Inflammatory macrophage treated with lipopolysaccharide for 1 hour (primary cell): ENCODE data around the gene CD3E.
"Not testable (repeated sequence)": the region's sequence is repeated elsewhere in the genome, so short reads cannot be mapped to it uniquely, and the experiment has no call there.

Source experiments
- DNase-seq, 2 donors: peaks; one replicate each; pipeline ENCODE4 v3.0.0-alpha.2; 2020 to 2022

The CD3E gene

DNA sequence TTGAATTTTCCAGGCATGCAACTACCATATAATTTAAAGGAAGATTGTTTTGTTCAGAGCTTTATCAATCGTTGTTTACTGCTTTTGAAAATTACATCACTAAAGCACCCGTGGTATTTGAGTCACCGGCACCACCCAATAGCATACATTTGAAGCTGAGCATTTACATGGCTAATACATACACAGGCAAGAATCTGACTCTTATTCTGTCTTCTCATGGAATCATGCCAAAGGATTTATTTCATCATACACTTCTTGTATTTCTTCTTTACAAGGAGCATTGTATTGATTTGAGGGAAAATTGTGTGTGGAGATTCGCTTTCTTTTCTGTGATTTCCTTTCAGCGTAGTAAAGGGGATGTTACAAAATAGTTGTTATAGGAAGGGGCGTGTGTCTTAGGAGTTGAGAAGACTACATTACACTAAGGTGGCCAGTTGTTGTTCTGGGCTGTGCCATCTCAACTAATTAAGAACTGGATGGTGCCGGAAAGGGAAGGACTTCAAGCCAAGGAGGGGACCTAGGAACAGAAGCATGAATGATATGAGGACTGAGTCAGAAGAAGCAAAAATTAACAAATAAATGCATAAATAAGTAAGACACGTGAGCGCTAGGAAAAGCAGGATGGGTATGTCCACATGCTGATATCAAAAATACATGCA, 12.9 kb upstream of the CD3E start:
- DNase-seq, result peak; percentile 80 to 89

DNA sequence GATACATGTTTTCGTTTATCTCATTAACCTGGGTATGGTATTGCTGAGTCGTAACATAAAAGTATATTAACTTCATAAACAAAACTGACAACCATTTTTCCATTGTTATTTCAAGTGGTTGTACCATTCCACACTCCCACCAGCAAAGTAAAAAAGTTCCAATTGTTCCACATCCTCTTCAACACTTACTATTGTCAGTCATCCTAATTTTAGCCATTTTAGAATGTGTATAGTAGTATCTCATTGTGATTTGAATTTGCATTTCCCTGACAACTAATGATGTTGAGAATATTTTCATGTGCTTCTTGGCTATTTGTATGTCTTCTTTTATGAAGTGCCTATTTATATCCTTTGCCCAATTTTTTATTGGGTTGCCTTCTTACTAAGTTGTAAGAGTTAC, 10.5 kb upstream of the CD3E start:
- no peak for DNase-seq

DNA sequence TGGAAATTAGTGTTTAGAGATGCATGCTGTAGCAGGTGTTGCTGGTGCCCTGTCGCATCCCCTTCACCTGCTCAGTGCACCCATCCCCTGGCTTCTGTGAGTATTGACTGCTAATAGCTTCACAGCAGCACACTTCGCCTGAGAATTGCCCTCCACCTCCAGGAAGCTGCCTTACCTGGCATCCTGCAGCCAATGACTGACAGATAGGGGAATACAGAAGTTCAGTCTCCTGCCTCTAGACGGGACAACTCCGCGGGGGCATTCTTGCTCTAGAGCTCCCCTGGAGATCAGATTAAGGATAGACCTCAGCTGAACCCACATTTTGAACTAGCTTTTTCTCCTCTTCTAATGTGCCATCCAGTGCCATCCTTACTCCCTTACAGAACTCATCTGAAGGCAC, 9.3 kb upstream of the CD3E start:
- peak in 1 of 2 donors; percentile 12 for DNase-seq

DNA sequence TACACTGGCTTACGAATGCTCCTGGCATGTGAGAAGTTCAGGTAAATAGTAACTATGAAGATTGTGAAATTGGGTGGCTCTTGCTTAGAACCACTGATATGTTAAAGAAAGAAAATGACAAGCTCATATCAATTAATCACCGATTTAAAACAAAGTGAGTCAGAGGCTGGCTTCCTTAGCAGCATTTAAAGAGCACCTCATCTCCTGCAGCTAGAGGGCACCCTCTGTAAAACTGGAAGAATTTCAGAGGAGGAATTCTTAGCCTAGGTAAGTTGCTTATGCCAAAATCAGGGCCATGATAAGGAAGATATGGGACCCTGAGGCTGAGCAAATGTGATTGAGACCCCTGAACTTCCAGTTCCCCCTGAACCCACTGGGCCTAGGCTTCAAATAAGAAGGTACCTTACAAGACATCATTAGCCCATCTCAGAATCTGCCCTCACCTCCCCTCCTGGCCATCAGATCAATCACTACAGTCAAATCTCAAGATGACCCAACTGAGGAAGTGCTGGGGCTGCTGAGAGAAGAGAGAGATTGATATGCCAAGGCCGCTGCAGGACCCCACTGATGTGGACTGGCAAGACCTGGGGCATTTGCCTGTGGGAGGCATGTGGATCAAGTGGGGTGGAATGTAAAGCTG, 8.6 kb upstream of the CD3E start:
- DNase-seq, result peak; percentile 24 to 51

DNA sequence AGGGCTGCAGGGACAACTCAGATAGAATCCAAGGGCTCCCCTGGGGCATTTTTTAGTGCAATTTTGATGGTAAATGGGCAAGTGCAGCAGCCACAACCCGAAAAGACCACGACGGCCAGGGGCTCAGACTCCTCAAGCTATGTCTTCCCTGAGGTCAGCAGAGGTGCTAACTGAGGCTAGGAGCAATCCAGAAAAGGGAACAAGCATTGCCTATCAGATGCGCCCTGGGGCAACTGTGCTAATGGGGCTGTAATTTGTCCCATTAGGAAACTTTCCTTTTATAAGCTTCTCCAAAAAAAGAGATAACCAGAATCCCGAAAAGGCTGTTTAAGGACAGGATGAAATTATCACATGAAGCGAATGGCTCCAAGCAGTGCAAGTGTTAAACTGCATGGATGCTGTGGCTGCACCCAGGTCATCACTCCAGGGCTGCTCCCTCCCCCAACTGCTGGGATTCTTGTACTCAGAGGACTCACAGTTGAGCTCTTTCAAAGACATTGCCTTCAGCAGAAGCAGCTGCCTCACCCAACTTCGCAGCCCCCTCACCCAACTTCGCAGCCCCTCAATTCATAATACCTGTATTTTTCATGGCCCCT, 2.8 kb upstream of the CD3E start:
- no peak for DNase-seq

GRCh38 chr11:118304227-118304567, 333 bp upstream of the CD3E start:
- no peak for DNase-seq

DNA sequence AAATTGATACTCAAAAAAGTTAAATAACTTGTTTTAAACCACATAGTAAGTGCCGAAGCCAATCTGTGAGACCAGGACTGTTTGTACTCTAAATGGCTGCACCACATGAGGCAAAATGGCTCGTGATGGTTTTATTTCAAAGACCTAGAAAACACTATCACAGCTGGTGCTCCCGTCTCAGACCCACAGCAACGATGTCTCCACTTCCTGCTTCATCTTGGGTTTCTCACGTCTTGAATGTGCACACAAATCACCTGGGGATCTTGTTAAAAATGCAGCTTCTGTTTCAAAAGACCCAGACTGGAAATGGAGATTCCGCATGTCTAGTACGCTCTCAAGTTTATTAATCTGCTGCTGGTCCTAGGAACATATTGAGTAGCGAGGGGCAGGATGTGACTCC, 1.2 kb downstream of the CD3E start:
- no peak for DNase-seq

DNA sequence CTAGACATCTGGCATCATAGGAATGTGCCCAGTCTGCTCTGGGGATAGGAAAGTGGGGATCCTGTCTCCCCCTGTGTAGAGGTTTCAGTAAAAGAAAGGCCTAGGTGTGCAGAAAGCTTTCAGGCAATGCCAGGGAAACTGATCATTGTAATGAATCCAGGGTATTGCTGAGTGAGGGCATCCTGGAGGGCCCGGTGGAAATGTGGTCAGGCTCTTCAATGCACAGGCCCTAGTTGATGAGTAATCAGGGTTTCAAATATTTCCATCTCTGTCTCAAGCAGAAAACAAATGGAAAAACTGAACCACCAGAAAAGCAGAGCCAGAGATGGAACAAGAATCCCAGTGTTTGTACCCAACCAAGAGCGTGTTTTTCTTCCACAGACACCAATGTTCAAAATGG, 2.0 kb downstream of the CD3E start:
- no peak for DNase-seq

GRCh38 chr11:118308995-118309528, 4.5 kb downstream of the CD3E start:
- not testable (repeated sequence) for DNase-seq

GRCh38 chr11:118310271-118310670, 5.7 kb downstream of the CD3E start:
- DNase-seq, result no peak

GRCh38 chr11:118310781-118311485, 6.4 kb downstream of the CD3E start:
- no peak for DNase-seq

- no peak for DNase-seq
Observed at GRCh38 chr11:118311518-118311917, 7.0 kb downstream of the CD3E start.

DNA sequence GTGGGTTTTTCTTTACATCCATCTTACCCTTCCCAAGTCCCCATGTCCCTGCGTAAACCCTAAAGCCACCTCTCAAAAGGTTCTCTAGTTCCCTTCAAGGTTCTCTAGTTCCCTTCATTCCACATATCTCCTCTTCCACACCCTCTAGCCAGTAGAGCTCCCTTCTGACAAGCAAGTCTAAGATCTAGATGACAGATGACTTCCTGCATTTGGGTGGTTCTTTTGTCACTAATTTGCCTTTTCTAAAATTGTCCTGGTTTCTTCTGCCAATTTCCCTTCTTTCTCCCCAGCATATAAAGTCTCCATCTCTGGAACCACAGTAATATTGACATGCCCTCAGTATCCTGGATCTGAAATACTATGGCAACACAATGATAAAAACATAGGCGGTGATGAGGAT, 7.8 kb downstream of the CD3E start:
- DNase-seq, result no peak

GRCh38 chr11:118313242-118313641, 8.7 kb downstream of the CD3E start:
- no peak for DNase-seq

DNA sequence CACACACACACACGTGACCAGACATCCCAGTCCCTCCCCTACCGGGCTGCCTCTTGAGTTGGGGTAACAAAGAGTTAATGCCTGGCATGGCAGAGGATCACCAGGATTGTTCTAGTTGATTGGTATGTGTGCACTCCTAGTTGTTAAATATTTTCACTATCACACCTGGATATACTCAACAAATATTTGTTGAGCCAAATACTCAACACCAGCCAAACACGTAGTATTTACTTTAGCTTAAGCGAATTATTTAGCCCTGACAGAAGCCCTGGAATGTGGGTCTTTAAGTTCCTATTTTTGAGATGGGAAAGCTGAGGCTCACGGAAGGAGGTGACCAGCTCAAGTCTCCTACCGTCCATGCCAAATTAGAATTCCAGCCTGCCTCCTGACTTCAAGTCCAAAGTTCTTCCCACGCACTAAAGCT, 10.5 kb downstream of the CD3E start:
- DNase-seq, result no peak

DNA sequence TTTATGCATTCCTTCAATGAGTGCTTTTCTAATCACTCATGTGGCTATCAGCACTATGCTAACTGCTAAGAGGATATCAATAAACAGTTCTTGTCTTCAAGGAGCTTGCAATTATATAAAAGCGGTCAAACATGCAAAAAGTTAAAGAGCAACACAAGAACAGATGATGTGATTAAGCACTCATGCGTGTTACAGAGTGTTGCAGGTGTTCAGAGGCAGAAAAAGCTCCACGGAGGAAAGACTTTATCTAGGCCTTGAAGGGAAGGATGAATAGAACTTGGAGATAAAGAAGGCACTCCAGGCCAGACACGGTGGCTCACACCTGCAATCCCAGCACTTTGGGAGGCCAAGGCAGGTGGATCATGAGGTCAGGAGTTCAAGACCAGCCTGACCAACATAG, 13.6 kb downstream of the CD3E start:
- no peak for DNase-seq

DNA sequence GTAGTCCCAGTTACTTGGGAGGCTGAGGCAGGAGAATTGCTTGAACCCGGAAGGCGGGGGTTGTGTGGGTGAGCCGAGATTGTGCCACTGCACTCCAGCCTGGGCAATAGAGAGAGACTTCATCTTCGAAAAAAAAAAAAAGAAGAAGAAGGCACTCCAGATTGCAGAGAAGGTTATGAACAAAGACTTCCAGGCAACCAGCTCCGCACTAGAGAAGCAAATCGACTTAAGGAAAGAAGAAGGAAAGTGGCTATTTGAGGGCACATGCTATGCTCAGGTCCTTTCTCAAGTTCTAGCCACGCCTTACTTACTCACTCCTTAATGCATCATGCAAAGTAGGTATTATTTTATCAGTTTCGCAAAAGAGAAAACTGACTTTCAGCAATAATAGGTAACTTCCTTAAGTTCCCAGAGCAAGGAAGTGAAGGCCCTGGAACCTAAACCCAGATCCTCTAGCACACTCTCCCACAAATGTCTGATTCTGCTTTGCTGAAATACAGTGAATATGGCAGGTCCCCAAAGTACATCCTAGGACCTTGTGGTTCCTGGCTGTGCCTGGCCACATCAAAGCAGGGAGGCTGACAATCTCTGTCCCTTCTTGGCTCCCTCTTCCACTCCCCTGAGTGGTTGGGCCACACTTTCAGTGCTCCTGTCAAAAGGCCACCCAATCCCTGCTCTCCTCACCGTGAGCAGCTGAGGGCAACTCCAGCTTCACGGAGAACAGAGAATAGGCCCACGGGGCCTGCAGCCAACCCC, 14.2 kb downstream of the CD3E start:
- DNase-seq, result peak; percentile 70 to 86

DNA sequence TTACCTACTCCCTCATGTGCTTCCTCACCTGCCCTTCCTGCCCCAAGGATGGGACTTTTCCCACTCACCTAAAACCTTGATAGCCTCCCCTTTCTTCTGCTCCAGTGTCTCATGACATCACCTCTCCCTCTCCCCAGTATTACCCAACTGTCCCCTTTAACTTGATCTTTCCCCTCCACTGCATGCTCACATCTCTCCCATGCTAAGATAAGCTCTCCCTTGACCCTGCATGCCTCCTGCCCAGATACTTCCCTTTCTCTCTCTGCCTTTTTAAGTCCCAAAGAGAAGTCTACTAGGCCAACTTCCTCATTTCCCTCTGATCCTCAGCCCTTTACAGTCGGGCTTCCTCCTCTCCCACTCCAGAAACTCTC, 14.8 kb downstream of the CD3E start:
- peak; percentile 75 to 85 for DNase-seq

GRCh38 chr11:118320515-118320914, 16.0 kb downstream of the CD3E start:
- DNase-seq, result no peak

DNA sequence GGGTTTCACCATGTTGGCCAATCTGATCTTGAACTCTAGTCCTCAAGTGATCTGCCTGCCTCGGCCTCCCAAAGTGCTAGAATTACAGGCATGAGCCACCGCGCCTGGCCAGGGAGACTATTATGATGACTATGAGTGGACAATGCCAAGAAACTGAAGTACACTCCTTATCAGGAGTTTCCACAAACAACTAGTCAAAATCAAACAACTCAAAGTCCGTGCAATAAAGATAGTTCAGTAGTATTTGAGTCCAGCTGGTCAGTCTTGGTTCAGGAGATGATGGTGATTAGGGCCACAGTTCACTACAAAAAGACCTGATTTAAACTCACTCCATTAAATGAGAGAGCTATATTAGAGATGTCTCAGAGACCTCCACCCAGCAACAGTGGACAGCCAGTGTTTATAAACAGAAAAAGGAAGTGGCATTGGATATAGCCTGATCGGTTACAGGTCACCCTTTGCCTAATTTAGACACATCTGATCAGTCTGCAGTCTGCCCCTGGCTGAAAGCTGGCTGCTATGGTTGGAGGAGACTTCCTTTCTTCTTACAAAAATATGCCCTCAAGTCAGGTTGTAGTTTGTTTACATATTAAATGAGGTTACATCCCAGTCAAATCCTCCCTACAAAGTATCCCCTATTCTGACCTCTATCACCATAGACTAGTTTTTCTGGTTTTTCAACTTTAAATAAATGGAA, 17.0 kb downstream of the CD3E start:
- peak; percentile 17 to 53 for DNase-seq

- DNase-seq, result no peak
Observed at GRCh38 chr11:118322721-118323120, 18.2 kb downstream of the CD3E start.

- DNase-seq, result no peak
Observed at GRCh38 chr11:118325283-118325682, 20.8 kb downstream of the CD3E start.
